ENCODE results near the gene COX19. TPM values are rescaled to one million over a fixed set of nuclear protein-coding genes. Genes with fewer than 3 reads are reported as not detected.

The COX19 gene
- total and polyA plus RNA-seq, 2 of the 13 experiments (the other 11 are each of a cell fraction or from before 2014, with no cell fraction given), result 11.5 to 21.7 TPM

DNA sequence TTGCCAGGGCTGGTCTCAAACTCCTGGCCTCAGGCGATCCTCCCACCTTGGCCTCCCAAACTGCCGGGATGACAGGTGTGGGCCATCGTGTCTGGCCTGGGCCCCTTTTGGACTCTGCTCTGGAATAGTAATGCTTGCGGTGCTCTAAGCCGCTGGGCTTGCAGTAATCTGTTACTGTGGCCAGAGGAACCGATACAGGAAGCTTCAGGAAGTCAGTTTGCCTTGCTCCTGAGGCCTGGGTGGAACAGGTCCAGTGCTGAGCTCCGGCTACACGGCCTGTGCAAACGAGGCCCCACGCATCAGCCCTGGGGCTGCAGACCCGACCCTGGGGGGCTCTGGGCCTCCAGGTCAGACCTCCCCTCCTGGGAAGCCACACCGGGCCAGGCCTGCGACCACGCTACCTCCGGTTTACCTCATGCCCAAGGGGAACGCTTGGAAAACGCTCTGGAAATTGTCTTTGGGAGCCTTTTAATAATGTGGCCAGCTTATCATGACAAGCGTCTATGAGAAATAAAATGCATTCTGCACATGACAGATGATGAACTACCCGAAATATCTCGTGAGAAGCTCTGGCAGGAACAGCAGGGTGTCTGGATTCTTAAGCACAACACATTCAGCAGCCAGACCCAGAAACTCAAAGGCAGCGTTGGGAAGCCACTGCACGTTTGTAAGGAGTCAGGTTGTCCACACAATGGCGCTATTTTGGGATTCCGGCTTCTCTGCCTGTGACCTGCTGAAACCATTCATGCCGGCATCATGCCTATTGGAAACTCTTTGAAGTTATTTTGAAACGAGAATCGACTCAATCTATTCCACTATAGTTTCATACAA, 10.7 kb downstream of the COX19 start (continued):
- TF ChIP-seq ZNF788 (CRISPR knock-in tag; IDR thresholded peaks at IDR 0.05; ENCODE audit: borderline replicate concordance), result peak; percentile 50; the same call in 1 of the 2 replicates
- TF ChIP-seq ASH2L (IDR thresholded peaks at IDR 0.05; ENCODE audit: insufficient read length, low read depth, low read length), result peak; percentile 3
- TF ChIP-seq ATM (IDR thresholded peaks at IDR 0.05; ENCODE audit: borderline replicate concordance), result no peak
- no peak for TF ChIP-seq TEAD2 (CRISPR knock-in tag; IDR thresholded peaks at IDR 0.05)
- 0 out of 2 replicates have a peak, but pooled peaks have one; percentile 9 for TF ChIP-seq ISL2 (CRISPR knock-in tag; IDR thresholded peaks at IDR 0.05)
- no peak for TF ChIP-seq MTA1 (CRISPR knock-in tag; IDR thresholded peaks at IDR 0.05; ENCODE audit: borderline replicate concordance)
- TF ChIP-seq, protein P1, sequence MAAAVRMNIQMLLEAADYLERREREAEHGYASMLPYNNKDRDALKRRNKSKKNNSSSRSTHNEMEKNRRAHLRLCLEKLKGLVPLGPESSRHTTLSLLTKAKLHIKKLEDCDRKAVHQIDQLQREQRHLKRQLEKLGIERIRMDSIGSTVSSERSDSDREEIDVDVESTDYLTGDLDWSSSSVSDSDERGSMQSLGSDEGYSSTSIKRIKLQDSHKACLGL (CRISPR knock-in tag; IDR thresholded peaks at IDR 0.05), result no peak
- TF ChIP-seq TBX3 (IDR thresholded peaks at IDR 0.05; ENCODE audit: borderline replicate concordance), result no peak
- no peak for TF ChIP-seq ZNF430 (CRISPR knock-in tag; IDR thresholded peaks at IDR 0.05)
- no peak for TF ChIP-seq KMT2A (CRISPR knock-in tag; IDR thresholded peaks at IDR 0.05)
- TF ChIP-seq, protein P2, sequence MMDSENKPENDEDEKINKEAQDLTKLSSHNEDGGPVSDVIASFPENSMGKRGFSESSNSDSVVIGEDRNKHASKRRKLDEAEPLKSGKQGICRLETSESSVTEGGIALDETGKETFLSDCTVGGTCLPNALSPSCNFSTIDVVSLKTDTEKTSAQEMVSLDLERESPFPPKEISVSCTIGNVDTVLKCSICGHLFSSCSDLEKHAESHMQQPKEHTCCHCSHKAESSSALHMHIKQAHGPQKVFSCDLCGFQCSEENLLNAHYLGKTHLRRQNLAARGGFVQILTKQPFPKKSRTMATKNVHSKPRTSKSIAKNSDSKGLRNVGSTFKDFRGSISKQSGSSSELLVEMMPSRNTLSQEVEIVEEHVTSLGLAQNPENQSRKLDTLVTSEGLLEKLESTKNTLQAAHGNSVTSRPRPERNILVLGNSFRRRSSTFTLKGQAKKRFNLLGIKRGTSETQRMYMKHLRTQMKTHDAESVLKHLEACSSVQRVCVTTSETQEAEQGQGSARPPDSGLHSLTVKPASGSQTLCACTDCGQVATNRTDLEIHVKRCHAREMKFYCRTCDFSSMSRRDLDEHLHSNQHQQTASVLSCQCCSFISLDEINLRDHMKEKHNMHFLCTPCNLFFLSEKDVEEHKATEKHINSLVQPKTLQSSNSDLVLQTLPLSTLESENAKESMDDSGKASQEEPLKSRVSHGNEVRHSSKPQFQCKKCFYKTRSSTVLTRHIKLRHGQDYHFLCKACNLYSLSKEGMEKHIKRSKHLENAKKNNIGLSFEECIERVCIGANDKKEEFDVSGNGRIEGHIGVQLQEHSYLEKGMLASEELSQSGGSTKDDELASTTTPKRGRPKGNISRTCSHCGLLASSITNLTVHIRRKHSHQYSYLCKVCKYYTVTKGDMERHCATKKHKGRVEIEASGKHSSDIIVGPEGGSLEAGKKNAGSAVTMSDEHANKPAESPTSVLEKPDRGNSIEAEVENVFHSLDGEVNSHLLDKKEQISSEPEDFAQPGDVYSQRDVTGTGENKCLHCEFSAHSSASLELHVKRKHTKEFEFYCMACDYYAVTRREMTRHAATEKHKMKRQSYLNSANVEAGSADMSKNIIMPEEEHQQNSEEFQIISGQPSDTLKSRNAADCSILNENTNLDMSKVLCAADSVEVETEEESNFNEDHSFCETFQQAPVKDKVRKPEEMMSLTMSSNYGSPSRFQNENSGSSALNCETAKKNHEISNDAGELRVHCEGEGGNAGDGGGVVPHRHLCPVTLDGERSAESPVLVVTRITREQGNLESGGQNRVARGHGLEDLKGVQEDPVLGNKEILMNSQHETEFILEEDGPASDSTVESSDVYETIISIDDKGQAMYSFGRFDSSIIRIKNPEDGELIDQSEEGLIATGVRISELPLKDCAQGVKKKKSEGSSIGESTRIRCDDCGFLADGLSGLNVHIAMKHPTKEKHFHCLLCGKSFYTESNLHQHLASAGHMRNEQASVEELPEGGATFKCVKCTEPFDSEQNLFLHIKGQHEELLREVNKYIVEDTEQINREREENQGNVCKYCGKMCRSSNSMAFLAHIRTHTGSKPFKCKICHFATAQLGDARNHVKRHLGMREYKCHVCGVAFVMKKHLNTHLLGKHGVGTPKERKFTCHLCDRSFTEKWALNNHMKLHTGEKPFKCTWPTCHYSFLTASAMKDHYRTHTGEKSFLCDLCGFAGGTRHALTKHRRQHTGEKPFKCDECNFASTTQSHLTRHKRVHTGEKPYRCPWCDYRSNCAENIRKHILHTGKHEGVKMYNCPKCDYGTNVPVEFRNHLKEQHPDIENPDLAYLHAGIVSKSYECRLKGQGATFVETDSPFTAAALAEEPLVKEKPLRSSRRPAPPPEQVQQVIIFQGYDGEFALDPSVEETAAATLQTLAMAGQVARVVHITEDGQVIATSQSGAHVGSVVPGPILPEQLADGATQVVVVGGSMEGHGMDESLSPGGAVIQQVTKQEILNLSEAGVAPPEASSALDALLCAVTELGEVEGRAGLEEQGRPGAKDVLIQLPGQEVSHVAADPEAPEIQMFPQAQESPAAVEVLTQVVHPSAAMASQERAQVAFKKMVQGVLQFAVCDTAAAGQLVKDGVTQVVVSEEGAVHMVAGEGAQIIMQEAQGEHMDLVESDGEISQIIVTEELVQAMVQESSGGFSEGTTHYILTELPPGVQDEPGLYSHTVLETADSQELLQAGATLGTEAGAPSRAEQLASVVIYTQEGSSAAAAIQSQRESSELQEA (CRISPR knock-in tag; IDR thresholded peaks at IDR 0.05; ENCODE audit: not compliant biosample characterization), result no peak
- TF ChIP-seq ZNF607 (CRISPR knock-in tag; IDR thresholded peaks at IDR 0.05; ENCODE audit: borderline replicate concordance), result peak; percentile 69
- peak; percentile 42; the same call in 1 of the 2 replicates for TF ChIP-seq ZNF768 (CRISPR knock-in tag; IDR thresholded peaks at IDR 0.05)
- peak; percentile 73; the same call in 1 of the 2 replicates for TF ChIP-seq GLI4 (CRISPR knock-in tag; IDR thresholded peaks at IDR 0.05; ENCODE audit: borderline replicate concordance)
- TF ChIP-seq ZFP90 (CRISPR knock-in tag; IDR thresholded peaks at IDR 0.05; ENCODE audit: borderline replicate concordance), result no peak
- no peak for TF ChIP-seq NR2F6 (IDR thresholded peaks at IDR 0.05)
- no peak for TF ChIP-seq NR2F6 (CRISPR knock-in tag; IDR thresholded peaks at IDR 0.05)
- TF ChIP-seq, protein P3, sequence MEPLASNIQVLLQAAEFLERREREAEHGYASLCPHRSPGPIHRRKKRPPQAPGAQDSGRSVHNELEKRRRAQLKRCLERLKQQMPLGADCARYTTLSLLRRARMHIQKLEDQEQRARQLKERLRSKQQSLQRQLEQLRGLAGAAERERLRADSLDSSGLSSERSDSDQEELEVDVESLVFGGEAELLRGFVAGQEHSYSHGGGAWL (CRISPR knock-in tag; IDR thresholded peaks at IDR 0.05), result no peak
- TF ChIP-seq RFX5 (IDR thresholded peaks at IDR 0.05; ENCODE audit: low read depth, low read length), result peak; percentile 77
